ENCODE measurements around the gene OR9Q1.

Gene OR9Q1

GRCh38 chr11:58039589-58039988, 15.9 kb downstream of the OR9Q1 start:
- no peak for DNase-seq

- DNase-seq, result no peak
Measured at GRCh38 chr11:58043379-58043778, 19.7 kb downstream of the OR9Q1 start.

- DNase-seq, result no peak
Measured at GRCh38 chr11:58046231-58046630, 22.6 kb downstream of the OR9Q1 start.

GRCh38 chr11:58047818-58048217, 24.1 kb downstream of the OR9Q1 start:
- DNase-seq, result no peak

GRCh38 chr11:58055806-58056401, 32.2 kb downstream of the OR9Q1 start:
- DNase-seq, result no peak

GRCh38 chr11:58057481-58057880, 33.8 kb downstream of the OR9Q1 start:
- DNase-seq, result no peak

- no peak for DNase-seq
Measured at GRCh38 chr11:58058276-58059006, 34.8 kb downstream of the OR9Q1 start.

- DNase-seq, result no peak
Measured at GRCh38 chr11:58059007-58059350, 35.3 kb downstream of the OR9Q1 start.

GRCh38 chr11:58060535-58060934, 36.9 kb downstream of the OR9Q1 start:
- no peak for DNase-seq

GRCh38 chr11:58060939-58061672, 37.4 kb downstream of the OR9Q1 start:
- no peak for DNase-seq

GRCh38 chr11:58061813-58062212, 38.1 kb downstream of the OR9Q1 start:
- DNase-seq, result no peak

- DNase-seq, result no peak
Measured at GRCh38 chr11:58067685-58068084, 44.0 kb downstream of the OR9Q1 start.

GRCh38 chr11:58068655-58069054, 45.0 kb downstream of the OR9Q1 start:
- no peak for DNase-seq

- DNase-seq, result no peak
Measured at GRCh38 chr11:58070585-58070984, 46.9 kb downstream of the OR9Q1 start.

- no peak for DNase-seq
Measured at GRCh38 chr11:58075781-58076180, 52.1 kb downstream of the OR9Q1 start.

GRCh38 chr11:58086528-58086927, 62.8 kb downstream of the OR9Q1 start:
- DNase-seq, result no peak

GRCh38 chr11:58097437-58097836, 73.8 kb downstream of the OR9Q1 start:
- DNase-seq, result no peak

GRCh38 chr11:58121096-58121495, 97.4 kb downstream of the OR9Q1 start:
- DNase-seq, result no peak

- DNase-seq, result no peak
Measured at GRCh38 chr11:58125469-58125868, 101.8 kb downstream of the OR9Q1 start, which contains the start of gene OR9I1. TSS of gene OR9I1 (minus strand) at chr11:58125530. CDS start at chr11:58119444, 6,086 bp downstream.

GRCh38 chr11:58127350-58127749, 103.7 kb downstream of the OR9Q1 start:
- DNase-seq, result no peak

GRCh38 chr11:58133309-58134076, 109.8 kb downstream of the OR9Q1 start:
- DNase-seq, result no peak

- DNase-seq, result no peak
Measured at GRCh38 chr11:58134151-58134550, 110.5 kb downstream of the OR9Q1 start.

GRCh38 chr11:58135171-58135570, 111.5 kb downstream of the OR9Q1 start:
- DNase-seq, result no peak

Measured in SIG-M5 (cell line).